CD4-positive, alpha-beta T cell treated with Interleukin-2 at 100 ng/mL for 4 hours (primary cell): ENCODE measurements around the gene HECTD4.
A peak's percentile ranks its signal among the peaks of the same experiment; 100 is the strongest.

ENCODE experiments used
- DNase-seq: peaks from one replicate; pipeline ENCODE4 v3.0.0-alpha.2; 2020; ENCODE audit warnings: low spot score

Gene HECTD4

GRCh38 chr12:112322441-112322840 is 59.8 kb downstream of the HECTD4 start:
- DNase-seq = no peak

- DNase-seq = no peak
Observed at GRCh38 chr12:112321245-112321644, 61.0 kb downstream of the HECTD4 start.

GRCh38 chr12:112319395-112319794 is 62.8 kb downstream of the HECTD4 start:
- DNase-seq = no peak

DNA sequence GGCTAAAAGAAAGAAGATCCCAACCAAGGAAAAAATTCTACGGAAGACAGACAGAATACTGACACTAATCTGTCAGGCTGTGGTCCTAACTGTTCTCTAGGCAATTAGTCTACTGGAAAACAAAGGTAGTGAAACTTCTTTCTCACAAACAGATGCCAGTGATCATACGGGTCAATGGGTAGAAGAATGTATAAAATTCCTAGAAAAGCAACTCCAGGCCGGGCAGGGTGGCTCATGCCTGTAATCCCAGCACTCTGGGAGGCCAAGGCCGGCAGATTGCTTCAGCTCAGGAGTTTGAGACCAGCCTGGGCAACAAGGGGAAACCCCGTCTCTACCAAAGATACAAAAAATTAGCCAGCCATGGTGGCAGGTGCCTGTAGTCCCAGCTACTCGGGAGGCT is 64.8 kb downstream of the HECTD4 start:
- DNase-seq = no peak

GRCh38 chr12:112314981-112315380 is 67.2 kb downstream of the HECTD4 start:
- no peak for DNase-seq

DNA sequence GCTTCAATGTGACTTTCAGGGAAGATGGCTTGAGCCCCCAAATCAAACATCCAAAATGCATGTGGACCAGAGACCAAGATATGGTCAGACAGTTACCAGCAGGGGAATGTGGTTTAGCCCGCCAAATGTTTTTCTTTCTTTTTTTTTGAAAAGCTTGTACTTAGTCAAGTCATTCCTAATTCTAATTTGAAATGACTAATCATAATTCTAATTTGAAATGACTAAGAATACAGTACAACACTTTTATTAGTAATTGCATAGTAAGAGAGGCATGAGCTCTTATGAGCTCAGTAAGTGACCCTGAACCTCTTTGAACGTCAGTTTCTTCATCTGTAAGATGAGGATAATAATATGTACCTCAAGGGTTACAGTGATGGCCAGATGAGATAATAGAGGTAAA is 72.4 kb downstream of the HECTD4 start:
- DNase-seq = no peak

GRCh38 chr12:112308652-112309051 is 73.6 kb downstream of the HECTD4 start:
- DNase-seq = no peak

GRCh38 chr12:112308161-112308560 is 74.1 kb downstream of the HECTD4 start:
- DNase-seq = no peak

GRCh38 chr12:112307317-112308011 is 74.8 kb downstream of the HECTD4 start:
- DNase-seq = no peak

DNA sequence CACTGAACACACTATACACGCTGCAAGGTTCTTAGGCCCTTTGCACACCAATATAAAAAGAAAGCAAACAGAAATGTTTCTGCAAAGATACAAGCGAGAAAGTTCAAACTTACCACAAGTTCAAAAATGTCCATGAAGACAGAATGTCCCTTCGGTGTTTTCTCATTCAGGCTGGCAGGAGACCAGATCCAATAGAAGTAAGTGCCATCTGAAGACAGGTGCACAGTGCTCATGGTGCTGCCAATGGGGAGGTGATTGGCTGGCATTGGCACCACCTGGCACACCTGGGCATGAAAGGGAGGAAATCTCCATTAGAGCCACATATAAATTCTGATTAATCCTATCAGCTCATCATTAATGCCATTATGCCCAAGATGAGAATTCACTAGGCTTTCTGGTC is 76.3 kb downstream of the HECTD4 start:
- DNase-seq = no peak

GRCh38 chr12:112304436-112304835 is 77.8 kb downstream of the HECTD4 start:
- no peak for DNase-seq

DNA sequence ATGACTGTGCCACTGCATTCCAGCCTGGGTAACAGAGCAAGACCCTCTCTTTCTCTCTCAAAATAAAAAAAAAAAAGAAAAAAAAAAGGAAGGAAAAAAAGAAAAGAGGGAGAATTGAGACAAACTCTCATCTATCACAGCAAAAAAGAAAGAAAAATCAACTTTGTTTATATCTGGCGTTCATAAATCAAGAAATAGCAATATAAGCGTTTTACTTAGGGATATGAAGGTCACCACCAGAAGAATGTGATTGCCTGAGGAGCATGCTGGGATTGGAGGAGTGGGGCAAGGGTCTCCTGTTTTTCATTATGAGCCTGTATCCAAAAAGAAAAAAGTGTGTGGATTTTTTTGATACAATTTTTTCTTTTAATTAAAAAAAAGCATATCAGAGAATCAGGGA is 78.4 kb downstream of the HECTD4 start:
- no peak for DNase-seq

- peak; percentile 71 for DNase-seq
Observed at GRCh38 chr12:112303004-112303403, 79.2 kb downstream of the HECTD4 start.

- DNase-seq = no peak
Observed at GRCh38 chr12:112299704-112300103, 82.5 kb downstream of the HECTD4 start.

DNA sequence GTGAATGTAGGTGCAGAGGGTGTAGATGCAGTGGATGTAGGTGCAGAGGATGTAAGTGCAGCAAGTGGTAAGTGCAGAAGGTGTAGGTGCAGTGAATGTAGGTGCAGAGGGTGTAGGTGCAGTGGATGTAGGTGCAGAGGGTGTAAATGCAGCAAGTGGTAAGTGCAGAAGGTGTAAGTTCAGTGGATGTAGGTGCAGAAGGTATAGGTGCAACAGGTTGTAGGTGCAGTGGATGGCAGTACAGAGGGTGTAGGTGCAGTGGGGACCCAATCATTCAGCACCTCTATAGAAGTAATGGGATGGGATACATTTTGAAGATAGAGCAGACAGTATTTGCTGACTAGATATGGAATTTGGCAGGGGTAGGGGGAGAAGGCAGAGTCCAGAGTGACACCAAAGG is 85.0 kb downstream of the HECTD4 start:
- no peak for DNase-seq

- no peak for DNase-seq
Observed at GRCh38 chr12:112296183-112296582, 86.0 kb downstream of the HECTD4 start.

GRCh38 chr12:112294793-112295192 is 87.4 kb downstream of the HECTD4 start:
- no peak for DNase-seq

GRCh38 chr12:112288638-112289037 is 93.6 kb downstream of the HECTD4 start:
- DNase-seq = no peak

GRCh38 chr12:112285600-112286401 is 96.4 kb downstream of the HECTD4 start:
- DNase-seq = no peak

DNA sequence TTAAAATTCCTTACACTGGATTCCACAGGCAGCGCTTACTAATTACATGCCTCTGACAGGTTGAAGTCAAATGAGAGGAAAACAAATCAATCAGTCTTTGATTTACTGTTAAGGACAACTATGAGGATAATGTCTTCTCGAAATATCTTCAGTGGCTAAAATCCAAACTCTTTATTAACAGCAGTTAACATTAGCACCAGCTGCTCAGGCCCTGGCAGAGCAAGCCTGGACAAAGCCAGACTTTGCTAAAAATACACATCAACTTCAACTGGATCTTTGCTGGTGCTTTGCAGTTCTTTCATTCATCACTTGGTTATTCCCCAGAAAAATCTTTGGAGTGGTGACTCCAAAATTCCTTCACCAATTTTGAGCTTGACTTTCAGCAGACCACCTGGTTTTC is 98.7 kb downstream of the HECTD4 start:
- no peak for DNase-seq

DNA sequence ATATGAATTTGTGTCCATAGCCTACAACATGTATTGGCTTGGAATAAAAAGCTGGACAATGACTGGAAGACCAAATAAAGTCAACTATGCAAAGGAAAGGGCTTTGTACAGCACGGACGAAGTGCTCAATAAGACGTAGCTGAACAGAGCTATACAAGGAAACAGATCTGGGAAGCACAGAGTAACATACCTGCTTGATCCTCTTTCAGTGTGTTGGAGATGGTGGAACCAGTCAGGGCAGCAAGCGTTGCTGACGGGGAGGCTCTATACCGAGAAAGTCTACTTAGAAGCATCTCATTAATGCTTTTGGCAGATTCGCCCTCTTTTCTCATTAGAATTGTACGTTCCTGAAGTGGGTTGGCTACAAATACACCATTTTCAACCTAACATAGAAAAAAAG is 99.3 kb downstream of the HECTD4 start:
- no peak for DNase-seq

DNA sequence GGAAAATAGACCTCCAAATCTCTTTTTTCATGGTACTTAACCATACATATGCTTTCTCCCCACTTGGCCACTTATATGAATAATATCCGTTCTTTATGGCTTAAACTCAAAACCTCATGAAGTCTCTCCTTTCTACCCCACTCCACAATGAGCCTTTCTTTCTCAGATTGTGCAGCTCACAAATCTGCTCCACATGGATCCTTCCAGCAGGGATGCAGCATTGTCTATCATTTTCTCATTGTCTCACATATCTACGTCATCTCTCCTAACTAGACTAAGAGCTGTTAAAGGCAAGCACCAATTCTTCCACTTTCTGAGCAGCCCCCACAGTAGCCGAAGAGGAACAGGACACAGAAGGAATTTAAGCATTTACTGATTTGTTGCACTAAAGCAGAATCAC is 106.4 kb downstream of the HECTD4 start:
- no peak for DNase-seq

DNA sequence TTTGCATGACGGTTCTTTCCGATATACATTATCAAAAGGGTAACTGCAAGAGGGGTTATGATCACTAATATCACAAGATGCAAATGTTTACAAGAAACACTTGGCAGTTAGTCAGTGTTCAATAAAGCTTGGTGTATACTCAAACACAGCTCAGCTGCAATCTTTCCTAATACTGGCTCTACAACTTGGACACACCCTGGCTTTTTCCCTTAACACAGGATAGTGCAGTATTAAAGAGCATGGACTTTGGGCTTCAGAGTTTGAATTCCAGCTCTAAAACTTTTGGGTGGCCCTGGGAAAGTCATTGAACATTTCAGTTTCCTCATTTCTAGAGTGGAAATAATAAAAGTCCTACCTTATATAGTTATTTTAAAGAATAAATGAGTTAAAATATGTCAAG is 107.0 kb downstream of the HECTD4 start:
- no peak for DNase-seq

GRCh38 chr12:112270673-112271072 is 111.6 kb downstream of the HECTD4 start:
- no peak for DNase-seq
